Measurements from ENCODE around the gene CDHR3.
"Not testable (repeated sequence)": the region's sequence is repeated elsewhere in the genome, so short reads cannot be mapped to it uniquely, and the experiment has no call there.

CDHR3 gene, protein sequence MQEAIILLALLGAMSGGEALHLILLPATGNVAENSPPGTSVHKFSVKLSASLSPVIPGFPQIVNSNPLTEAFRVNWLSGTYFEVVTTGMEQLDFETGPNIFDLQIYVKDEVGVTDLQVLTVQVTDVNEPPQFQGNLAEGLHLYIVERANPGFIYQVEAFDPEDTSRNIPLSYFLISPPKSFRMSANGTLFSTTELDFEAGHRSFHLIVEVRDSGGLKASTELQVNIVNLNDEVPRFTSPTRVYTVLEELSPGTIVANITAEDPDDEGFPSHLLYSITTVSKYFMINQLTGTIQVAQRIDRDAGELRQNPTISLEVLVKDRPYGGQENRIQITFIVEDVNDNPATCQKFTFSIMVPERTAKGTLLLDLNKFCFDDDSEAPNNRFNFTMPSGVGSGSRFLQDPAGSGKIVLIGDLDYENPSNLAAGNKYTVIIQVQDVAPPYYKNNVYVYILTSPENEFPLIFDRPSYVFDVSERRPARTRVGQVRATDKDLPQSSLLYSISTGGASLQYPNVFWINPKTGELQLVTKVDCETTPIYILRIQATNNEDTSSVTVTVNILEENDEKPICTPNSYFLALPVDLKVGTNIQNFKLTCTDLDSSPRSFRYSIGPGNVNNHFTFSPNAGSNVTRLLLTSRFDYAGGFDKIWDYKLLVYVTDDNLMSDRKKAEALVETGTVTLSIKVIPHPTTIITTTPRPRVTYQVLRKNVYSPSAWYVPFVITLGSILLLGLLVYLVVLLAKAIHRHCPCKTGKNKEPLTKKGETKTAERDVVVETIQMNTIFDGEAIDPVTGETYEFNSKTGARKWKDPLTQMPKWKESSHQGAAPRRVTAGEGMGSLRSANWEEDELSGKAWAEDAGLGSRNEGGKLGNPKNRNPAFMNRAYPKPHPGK

GRCh38 chr7:105963038-105963667, at the start of gene CDHR3:
Gene CDHR3, plus strand, starts transcription at chr7:105963264. Its CDS starts 55 bp downstream, at chr7:105963319.
- DNase-seq = no peak

GRCh38 chr7:105913947-105914346, 49.1 kb upstream of the CDHR3 start:
- no peak for DNase-seq

- no peak for DNase-seq
These were observed 46.5 kb upstream of the CDHR3 start for GRCh38 chr7:105916603-105917002.

DNA sequence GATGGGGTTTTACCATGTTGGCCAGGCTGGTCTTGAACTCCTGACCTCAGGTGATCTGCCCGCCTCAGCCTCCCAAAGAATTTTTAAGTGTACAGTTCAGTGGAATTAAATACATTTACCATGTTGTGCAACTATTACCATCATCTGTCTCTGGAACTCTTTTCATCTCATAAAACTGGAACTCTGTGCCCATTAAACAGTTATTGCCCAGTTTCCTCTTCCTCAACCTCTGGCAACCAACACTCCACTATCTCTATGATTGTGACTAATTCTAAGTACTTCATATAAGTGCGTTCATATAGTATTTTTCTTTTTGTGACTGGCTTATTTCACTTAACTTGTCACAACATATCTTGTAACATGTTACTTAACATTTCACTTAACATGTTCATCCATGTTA, 45.4 kb upstream of the CDHR3 start:
- DNase-seq = no peak

DNA sequence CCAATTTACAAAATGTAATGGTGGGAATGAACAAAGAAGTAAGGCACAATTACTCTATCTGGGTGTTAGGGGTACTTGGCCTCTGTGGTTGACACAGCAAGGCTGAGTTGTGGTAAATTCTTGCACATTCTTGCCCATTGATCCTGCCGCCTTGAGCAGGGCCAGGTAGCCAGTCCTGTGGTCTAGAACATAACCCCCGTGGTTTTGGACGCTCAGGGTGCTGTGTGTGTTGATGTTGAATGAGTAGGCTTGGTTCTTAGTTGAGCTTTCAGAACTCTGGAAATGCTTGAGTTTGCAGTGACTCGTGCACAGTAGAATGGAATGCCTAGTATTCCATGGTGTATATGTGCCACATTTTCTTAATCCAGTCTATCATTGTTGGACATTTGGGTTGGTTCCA, 42.3 kb upstream of the CDHR3 start:
- no peak for DNase-seq

DNA sequence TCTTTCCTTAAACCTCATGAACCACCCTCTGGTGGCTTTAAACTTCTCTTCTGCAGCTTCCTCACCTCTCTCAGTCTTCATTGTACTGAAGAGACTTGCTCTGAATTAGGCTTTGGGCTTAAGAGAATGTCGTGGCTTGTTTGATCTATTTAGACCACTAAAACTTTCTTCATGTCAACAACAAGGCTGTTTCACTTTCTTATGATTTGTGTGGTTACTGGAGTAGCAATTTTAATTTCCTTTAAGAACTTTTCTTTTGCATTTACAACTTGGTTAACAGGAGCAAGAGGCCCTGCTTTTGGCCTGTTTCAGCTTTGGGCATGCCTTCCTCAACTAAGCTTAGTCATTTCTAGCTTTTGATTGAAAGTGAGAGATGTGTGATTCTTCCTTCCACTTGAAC, 38.1 kb upstream of the CDHR3 start:
- no peak for DNase-seq

DNA sequence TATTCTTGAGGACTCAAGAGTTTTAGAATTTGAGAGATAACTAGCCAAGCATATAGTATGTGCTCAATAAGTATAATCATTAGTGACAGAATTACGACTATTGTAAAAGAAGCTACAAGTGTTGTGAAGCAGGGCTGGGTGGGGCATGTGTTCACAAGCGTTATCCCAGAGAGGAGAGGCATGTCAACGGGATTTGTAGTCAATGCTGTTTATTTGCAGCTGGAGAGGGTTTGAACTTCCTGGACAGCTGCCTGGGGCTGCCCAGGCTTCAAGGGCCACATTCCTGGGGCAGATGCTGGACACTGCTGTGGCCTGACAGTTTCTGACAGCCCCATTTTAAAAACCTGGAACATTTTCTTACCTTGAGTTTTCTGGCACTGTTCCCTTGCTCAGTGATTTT, 36.9 kb upstream of the CDHR3 start:
- no peak for DNase-seq

DNA sequence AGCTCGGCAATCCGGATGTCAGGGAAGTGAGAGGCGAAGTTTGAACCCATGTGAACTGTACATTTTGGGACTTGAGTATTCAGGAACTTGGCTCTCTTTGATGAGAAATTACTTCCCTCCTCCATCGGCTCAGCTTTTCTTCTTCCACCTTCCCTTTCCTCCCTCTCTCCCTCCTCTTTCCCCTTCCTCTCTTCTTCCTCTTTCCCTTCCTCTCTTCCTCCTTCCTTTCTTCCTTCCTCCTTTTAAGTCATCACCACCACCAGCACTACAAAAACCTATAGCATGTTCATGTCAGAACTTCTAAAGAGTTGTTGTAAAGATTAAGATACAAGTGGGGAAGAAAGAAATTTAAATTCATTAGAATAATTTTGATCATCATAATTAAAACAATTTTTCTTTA, 31.9 kb upstream of the CDHR3 start:
- DNase-seq = no peak

DNA sequence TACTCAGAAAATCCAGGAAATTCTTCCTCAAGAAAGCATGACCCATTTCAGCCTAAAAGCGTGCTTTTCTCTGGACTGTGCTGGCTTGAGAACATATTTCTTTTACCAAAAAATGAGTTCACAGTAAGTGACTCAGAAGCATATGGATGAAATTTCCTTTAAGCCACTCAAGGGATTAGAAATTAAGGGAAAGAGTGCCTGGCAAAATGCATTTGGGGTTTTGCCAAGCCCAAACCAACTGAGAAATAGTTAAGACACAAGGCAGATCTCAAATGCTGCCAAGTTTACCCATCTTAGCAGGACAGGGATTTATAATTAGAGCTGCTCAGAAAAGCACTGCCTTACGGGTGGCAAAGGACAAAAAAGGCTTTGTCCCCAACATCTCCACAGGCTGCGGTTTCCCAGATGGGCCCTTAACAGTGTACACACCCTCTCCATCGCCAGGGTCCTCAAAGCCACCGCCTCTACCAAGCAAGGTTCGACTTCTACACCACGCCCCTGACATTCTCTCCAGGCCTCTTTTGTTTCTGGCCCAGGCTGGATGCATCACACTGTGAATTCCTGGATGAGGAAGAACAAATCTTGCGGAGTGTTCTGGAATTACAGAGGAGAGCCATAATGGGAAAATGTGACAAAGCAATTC, 30.1 kb upstream of the CDHR3 start:
- peak; percentile 84 for DNase-seq

DNA sequence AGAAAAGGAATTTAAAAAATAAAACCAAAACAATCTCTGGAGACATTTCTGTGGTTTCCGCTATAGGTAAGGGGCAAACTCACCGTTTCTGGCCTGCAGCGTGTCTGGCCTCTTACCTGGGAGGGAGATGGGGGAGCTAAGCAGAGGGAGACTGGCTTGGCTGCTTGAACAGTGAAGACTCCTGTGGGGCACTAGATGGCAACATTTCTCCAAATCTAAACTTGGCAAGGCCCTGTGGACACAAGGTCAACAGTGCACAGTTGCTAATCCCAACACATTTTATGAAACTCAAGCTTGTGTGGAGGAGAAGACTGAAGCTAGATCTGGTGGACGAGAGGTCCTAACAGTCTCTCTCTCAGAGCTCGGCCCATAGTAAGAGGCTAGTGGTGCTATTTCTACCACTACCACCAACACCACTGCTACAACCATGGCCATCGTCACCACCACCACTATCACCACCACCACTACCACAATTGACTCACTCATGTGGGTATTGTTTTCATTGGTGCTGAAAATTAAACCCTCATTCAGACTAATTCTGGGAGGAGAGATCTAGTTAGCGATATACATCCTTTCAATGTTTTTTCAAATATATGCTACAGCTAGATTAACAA, 28.4 kb upstream of the CDHR3 start:
- peak; percentile 52 for DNase-seq

DNA sequence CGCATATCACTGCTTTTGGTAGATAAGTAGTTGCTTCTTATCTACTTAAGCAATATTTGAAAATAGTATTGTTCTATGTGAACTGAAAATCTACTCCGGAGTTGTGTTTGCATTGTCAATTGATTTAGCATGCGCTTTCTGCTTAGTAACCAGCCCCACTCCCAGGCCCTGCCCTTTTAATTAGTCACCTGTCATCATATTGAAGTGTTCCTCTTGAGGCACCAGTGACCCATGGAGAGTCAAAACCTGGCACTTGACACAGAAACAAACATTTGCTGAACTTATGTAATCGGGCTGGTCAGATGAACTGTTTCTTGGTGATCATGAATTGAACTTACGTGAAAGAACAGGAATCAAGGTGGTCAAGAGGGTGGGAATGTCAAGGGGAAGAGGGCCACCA, 27.8 kb upstream of the CDHR3 start:
- DNase-seq = no peak

DNA sequence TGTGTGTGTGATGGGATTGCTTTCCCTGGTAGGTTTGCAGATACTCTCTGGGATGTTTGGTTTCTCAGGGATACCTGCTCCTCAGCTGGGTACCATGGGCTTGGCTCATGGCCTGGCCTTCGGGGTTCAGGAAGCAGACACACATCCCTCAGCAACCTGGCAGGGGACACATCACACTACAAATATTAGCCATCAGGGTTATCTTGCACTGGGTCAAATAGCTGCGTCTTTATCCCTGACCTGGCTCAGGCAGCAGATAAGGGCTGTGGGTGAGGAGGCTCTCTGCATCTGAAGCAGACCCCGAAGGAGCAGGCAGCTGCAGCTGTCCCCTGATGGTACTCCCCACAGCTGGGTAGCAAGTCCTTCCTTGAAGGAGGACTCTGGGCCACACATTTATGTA, 25.7 kb upstream of the CDHR3 start:
- DNase-seq = no peak

- no peak for DNase-seq
These were observed 23.0 kb upstream of the CDHR3 start for GRCh38 chr7:105940109-105940508.

GRCh38 chr7:105941596-105941995, 21.5 kb upstream of the CDHR3 start:
- no peak for DNase-seq

DNA sequence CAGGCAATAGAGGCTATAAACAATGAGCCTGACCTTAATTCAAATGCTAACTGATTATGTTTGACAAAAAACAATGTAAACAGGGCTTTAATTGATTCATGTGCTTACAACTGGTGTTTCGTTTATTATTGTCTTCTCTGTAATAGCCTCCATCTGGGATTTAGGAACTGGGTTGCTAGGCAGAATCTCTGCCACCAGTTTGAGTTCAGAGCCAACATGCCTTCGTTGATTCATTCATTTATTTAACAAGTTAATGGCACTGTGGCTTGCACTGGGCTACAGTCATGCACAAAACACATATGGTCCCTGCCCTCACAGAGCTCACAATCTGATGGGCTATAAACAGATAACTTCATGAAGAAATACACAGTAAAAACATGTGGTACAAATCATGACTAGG, 19.6 kb upstream of the CDHR3 start:
- DNase-seq = no peak

GRCh38 chr7:105945848-105946247, 17.2 kb upstream of the CDHR3 start:
- DNase-seq = no peak

DNA sequence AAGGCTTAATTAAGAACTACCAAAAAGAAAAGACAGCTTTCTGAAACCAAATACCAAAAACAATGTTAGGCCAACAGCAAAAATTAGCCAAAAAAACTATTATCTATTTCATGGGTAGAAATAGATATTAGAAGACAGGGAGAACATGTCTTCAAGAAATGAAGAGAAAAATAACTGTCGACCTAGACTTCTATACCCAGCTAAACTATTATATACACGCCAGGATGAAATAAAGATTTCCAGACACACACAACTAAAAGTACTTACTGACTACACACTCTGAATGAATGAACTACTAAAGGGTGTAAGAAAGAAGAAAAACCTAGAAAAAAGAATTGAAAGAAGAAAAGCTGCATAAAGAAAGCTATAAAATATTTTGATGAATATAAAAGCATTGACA, 11.5 kb upstream of the CDHR3 start:
- no peak for DNase-seq

- no peak for DNase-seq
These were observed 10.0 kb upstream of the CDHR3 start for GRCh38 chr7:105952917-105953595.

- DNase-seq = no peak
These were observed 8.4 kb upstream of the CDHR3 start for GRCh38 chr7:105954711-105955110.

DNA sequence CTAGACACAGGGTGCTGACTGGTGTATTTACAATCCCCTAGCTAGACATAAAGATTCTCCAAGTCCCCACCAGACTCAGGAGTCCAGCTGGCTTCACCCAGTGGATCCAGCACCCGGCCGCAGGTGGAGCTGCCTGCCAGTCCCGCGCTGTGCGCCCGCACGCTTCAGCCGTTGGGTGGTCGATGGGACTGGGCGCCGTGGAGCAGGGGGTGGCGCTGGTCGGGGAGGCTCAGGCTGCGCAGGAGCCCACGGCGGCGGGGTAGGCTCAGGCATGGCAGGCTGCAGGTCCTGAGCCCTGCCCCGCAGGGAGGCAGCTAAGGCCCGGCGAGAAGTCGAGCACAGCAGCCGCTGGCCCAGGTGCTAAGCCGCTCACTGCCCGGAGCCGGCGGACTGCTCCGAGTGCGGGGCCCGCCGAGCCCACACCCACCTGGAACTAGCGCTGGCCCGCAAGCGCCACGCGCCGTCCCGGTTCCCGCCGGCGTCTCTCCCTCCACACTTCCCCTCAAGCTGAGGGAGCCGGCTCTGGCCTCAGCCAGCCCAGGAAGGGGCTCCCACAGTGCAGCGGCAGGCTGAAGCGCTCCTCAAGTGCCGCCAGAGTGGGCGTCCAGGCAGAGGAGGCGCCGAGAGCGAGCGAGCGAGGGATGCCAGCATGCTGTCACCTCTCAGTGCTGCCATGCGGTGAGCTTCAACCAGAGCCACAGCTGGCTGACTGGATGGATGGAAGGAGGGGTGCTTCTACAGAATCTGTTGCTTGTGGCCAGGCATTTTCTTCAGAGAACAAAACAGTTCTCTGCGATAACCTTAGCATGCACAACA, 7.2 kb upstream of the CDHR3 start:
- not testable (repeated sequence) for DNase-seq

DNA sequence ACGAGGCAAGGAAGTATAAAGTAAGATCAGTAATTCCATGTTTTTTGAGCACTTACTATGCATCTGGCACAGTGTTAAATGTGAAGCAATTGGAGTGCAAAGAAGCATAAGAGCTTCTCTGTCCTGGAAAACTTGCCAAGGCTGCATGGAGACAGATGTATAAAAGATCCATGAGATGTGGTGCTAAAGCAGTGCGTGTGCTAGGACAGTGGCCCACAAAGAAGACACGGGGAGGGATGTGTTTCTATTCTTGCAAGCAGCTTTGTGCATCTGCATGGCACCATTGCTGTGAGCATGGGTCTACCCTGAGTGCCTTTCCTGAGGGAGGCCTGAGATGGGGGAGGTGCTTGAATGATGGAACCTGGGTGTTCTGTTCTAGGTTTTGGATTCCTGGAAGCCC, 5.1 kb upstream of the CDHR3 start:
- DNase-seq = no peak
